ENCODE results near the gene HCRTR1.

HCRTR1 gene

DNA sequence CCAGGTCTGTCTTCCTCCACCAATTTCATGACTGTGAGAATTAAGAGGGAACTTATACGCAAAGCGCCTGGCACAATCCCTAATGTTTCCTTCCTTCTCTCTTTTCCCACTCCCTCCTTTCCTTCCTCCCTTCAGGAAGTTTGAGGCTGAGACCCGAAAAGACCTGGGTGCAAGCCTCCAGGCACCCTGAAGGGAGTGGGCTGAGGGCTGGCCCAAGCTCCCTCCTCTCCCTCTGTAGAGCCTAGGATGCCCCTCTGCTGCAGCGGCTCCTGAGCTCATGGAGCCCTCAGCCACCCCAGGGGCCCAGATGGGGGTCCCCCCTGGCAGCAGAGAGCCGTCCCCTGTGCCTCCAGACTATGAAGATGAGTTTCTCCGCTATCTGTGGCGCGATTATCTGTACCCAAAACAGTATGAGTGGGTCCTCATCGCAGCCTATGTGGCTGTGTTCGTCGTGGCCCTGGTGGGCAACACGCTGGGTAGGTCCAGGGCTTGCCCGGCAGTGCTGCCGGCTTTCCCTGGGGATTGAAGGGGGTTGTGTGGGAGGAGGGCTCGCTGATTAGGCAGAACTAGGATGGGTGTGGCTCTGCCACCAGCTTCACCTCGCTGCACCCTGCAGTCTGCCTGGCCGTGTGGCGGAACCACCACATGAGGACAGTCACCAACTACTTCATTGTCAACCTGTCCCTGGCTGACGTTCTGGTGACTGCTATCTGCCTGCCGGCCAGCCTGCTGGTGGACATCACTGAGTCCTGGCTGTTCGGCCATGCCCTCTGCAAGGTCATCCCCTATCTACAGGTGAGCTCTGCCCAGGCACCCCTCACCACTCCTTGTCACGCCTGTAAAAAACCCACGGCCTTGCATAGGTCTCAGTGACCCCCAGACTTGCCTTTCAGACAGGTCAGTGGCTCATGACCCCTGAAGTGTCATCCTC is 1.7 kb downstream of the HCRTR1 start:
- no peak overlapping the region for H3K4me2 ChIP-seq (ENCODE audit: low read depth, low read length, poor library complexity, severe bottlenecking)

DNA sequence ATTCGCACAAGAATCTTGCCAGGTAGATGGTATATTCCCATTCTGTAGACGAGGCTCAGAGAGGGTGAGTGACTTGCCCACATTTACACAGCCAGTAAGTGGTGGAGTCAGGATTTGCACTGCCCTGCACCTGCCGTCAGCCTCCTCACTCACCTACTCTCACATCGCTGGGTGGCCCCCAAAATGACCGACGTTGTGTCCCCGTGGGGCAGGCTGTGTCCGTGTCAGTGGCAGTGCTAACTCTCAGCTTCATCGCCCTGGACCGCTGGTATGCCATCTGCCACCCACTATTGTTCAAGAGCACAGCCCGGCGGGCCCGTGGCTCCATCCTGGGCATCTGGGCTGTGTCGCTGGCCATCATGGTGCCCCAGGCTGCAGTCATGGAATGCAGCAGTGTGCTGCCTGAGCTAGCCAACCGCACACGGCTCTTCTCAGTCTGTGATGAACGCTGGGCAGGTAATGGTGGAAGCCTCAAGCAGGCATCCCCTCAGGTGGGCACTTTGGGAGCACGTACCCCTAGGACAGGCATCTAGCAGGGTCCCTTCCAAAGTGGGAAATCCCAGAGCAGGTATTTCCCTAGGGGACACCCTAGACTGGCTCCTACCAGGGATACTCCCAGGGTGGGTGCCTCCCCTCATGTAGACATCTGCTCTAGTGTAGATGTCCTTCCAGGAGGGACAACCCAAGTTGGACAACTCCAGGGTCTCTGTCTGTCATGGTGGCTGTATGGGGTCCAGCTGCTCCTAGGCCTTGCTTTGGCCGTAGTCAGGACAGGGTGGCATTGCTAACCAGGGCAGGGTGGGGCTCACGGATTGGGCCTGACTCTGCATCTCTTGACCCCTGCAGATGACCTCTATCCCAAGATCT is 3.4 kb downstream of the HCRTR1 start:
- 0 out of 2 replicates have a peak, but pooled peaks cover 5% of the 10 kb centered on the region for H3K36me3 ChIP-seq (ENCODE audit: insufficient read depth, low read length)
- no peak overlapping the region for H3K4me3 ChIP-seq (ENCODE audit: low read length, poor library complexity, severe bottlenecking)
- no peaks in the 10 kb centered on the region for H3K27me3 ChIP-seq (ENCODE audit: insufficient read depth, low read length, poor library complexity, severe bottlenecking)
- TF ChIP-seq, protein P1, sequence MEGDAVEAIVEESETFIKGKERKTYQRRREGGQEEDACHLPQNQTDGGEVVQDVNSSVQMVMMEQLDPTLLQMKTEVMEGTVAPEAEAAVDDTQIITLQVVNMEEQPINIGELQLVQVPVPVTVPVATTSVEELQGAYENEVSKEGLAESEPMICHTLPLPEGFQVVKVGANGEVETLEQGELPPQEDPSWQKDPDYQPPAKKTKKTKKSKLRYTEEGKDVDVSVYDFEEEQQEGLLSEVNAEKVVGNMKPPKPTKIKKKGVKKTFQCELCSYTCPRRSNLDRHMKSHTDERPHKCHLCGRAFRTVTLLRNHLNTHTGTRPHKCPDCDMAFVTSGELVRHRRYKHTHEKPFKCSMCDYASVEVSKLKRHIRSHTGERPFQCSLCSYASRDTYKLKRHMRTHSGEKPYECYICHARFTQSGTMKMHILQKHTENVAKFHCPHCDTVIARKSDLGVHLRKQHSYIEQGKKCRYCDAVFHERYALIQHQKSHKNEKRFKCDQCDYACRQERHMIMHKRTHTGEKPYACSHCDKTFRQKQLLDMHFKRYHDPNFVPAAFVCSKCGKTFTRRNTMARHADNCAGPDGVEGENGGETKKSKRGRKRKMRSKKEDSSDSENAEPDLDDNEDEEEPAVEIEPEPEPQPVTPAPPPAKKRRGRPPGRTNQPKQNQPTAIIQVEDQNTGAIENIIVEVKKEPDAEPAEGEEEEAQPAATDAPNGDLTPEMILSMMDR (conservative IDR thresholded peaks at IDR 0.05; ENCODE audit: low read length) = no peak
- no peaks in the 10 kb centered on the region for H3K4me1 ChIP-seq (ENCODE audit: insufficient read depth, low read length, poor library complexity, severe bottlenecking)
- no peaks in the 10 kb centered on the region for H4K20me1 ChIP-seq (ENCODE audit: insufficient read depth, low read length, poor library complexity, severe bottlenecking)
- H3K9ac ChIP-seq (ENCODE audit: low read depth, low read length, poor library complexity, severe bottlenecking) = no peak overlapping the region
- H2AFZ ChIP-seq (ENCODE audit: low read length) = no peak overlapping the region
- no peak overlapping the region for H3K4me2 ChIP-seq (ENCODE audit: low read depth, low read length, poor library complexity, severe bottlenecking)
- no peaks in the 10 kb centered on the region for H3F3A ChIP-seq (ENCODE audit: low read depth)
- H3K9me3 ChIP-seq (ENCODE audit: insufficient read depth, low read depth, low read length) = no peaks in the 10 kb centered on the region
- no peaks in the 10 kb centered on the region for H3K79me2 ChIP-seq (ENCODE audit: insufficient read depth, low read length)
- H3K9me2 ChIP-seq (replicated peaks; ENCODE audit: low read depth, low read length) = no peaks in the 10 kb centered on the region

More for the DNA sequence above, 1.7 kb downstream of the HCRTR1 start:
- no peak overlapping the region for H3K9ac ChIP-seq (ENCODE audit: low read depth, low read length, poor library complexity, severe bottlenecking)
- H3K4me1 ChIP-seq (ENCODE audit: insufficient read depth, low read length, poor library complexity, severe bottlenecking) = no peaks in the 10 kb centered on the region
- TF ChIP-seq EZH2phosphoT487 (IDR thresholded peaks at IDR 0.05; ENCODE audit: borderline replicate concordance) = no peak
- TF ChIP-seq, protein P1 (conservative IDR thresholded peaks at IDR 0.05; ENCODE audit: low read length) = no peak
- H3K36me3 ChIP-seq (ENCODE audit: insufficient read depth, low read length) = no peaks in the 10 kb centered on the region
- H2AFZ ChIP-seq (ENCODE audit: low read length) = no peak overlapping the region
- no peaks in the 10 kb centered on the region for H3K9me3 ChIP-seq (ENCODE audit: insufficient read depth, low read depth, low read length)
- no peaks in the 10 kb centered on the region for H3K9me2 ChIP-seq (replicated peaks; ENCODE audit: low read depth, low read length)
- H3K27me3 ChIP-seq (ENCODE audit: insufficient read depth, low read length, poor library complexity, severe bottlenecking) = no peaks in the 10 kb centered on the region
- H3F3A ChIP-seq (ENCODE audit: low read depth) = no peaks in the 10 kb centered on the region
- no peak overlapping the region for H3K4me3 ChIP-seq (ENCODE audit: low read length, poor library complexity, severe bottlenecking)
- H3K79me2 ChIP-seq (ENCODE audit: insufficient read depth, low read length) = no peaks in the 10 kb centered on the region
- no peaks in the 10 kb centered on the region for H4K20me1 ChIP-seq (ENCODE audit: insufficient read depth, low read length, poor library complexity, severe bottlenecking)

DNA sequence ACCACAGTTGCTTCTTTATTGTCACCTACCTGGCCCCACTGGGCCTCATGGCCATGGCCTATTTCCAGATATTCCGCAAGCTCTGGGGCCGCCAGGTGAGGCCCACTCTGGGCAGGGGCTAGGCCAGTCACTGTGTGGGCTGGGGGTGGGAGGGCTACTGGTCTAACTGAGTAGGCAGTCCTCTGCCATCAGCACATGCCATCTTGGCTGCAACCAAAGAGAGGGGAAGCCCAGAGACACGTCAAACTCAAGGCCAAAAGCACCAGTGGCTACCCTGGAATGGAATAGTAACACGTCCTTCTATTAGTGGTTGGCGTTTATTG is 4.0 kb downstream of the HCRTR1 start:
- Histone ChIP-seq H3K9me3 (ENCODE audit: insufficient read depth, low read depth, low read length) (no peaks in the 10 kb centered on the region), H3K9me2 (replicated peaks; ENCODE audit: low read depth, low read length) (no peaks in the 10 kb centered on the region), H3K9ac (ENCODE audit: low read depth, low read length, poor library complexity, severe bottlenecking) (no peak overlapping the region), H3K27me3 (ENCODE audit: insufficient read depth, low read length, poor library complexity, severe bottlenecking) (no peaks in the 10 kb centered on the region), H3K4me1 (ENCODE audit: insufficient read depth, low read length, poor library complexity, severe bottlenecking) (no peaks in the 10 kb centered on the region), H3K36me3 (ENCODE audit: insufficient read depth, low read length) (0 out of 2 replicates have a peak, but pooled peaks cover 5% of the 10 kb centered on the region), H3K4me3 (ENCODE audit: low read length, poor library complexity, severe bottlenecking) (no peak overlapping the region), H3K4me2 (ENCODE audit: low read depth, low read length, poor library complexity, severe bottlenecking) (no peak overlapping the region), H4K20me1 (ENCODE audit: insufficient read depth, low read length, poor library complexity, severe bottlenecking) (no peaks in the 10 kb centered on the region), H3F3A (ENCODE audit: low read depth) (no peaks in the 10 kb centered on the region), H2AFZ (ENCODE audit: low read length) (no peak overlapping the region), H3K79me2 (ENCODE audit: insufficient read depth, low read length) (no peaks in the 10 kb centered on the region)
- TF ChIP-seq, protein P1 (conservative IDR thresholded peaks at IDR 0.05; ENCODE audit: low read length) = no peak
- TF ChIP-seq EZH2phosphoT487 (IDR thresholded peaks at IDR 0.05; ENCODE audit: borderline replicate concordance) = no peak
